ENCODE data around the gene SLC7A7. TPM values are rescaled to one million over a fixed set of nuclear protein-coding genes. Genes with fewer than 3 reads are reported as not detected.

SLC7A7 gene
- total and polyA plus RNA-seq, 4 donors: 2.8 to 14.3 (median 8.8) TPM

GRCh38 chr14:22852940-22853767 is 37.9 kb upstream of the SLC7A7 start:
- H3K27ac ChIP-seq (ENCODE audit: low read depth in 1 of 2, low read length in 2 of 2): peak overlapping the region; percentile 52
- H3K27me3 ChIP-seq (ENCODE audit: control insufficient read depth in 4 of 4, insufficient read depth in 4 of 4, low read length in 3 of 4): no peaks in the 10 kb centered on the region
- 1% methylated on average over 20 of the region's 20 CpGs for WGBS
- DNase-seq (ENCODE audit: low spot score): peak; percentile 97
- peak; percentile 50 for TF ChIP-seq MAX (IDR thresholded peaks at IDR 0.05)
- TF ChIP-seq HNF4G (IDR thresholded peaks at IDR 0.05): peak; percentile 75
- no peak for TF ChIP-seq TAF1 (conservative IDR thresholded peaks at IDR 0.05)
- TF ChIP-seq, protein P1, sequence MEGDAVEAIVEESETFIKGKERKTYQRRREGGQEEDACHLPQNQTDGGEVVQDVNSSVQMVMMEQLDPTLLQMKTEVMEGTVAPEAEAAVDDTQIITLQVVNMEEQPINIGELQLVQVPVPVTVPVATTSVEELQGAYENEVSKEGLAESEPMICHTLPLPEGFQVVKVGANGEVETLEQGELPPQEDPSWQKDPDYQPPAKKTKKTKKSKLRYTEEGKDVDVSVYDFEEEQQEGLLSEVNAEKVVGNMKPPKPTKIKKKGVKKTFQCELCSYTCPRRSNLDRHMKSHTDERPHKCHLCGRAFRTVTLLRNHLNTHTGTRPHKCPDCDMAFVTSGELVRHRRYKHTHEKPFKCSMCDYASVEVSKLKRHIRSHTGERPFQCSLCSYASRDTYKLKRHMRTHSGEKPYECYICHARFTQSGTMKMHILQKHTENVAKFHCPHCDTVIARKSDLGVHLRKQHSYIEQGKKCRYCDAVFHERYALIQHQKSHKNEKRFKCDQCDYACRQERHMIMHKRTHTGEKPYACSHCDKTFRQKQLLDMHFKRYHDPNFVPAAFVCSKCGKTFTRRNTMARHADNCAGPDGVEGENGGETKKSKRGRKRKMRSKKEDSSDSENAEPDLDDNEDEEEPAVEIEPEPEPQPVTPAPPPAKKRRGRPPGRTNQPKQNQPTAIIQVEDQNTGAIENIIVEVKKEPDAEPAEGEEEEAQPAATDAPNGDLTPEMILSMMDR (IDR thresholded peaks at IDR 0.05; ENCODE audit: low read depth, low read length, missing input control): peak; percentile 93
- TF ChIP-seq EGR1 (IDR thresholded peaks at IDR 0.05; ENCODE audit: low read depth in 2 of 2): peak in 1 of 2 donors; percentile 20
- TF ChIP-seq RXRA (IDR thresholded peaks at IDR 0.05): peak; percentile 34 to 38
- TF ChIP-seq SP1 (IDR thresholded peaks at IDR 0.05): peak; percentile 76
- peak; percentile 3 for TF ChIP-seq FOXA2 (IDR thresholded peaks at IDR 0.05)
- TF ChIP-seq REST (IDR thresholded peaks at IDR 0.05): no peak
- TF ChIP-seq YY1 (IDR thresholded peaks at IDR 0.05): peak; percentile 70
- peak in 1 of 2 donors; percentile 5 for TF ChIP-seq GABPA (IDR thresholded peaks at IDR 0.05 in 1 of 2, conservative IDR thresholded peaks at IDR 0.05 in 1 of 2)
- no peak for TF ChIP-seq FOXA1 (IDR thresholded peaks at IDR 0.05)
- TF ChIP-seq RAD21 (IDR thresholded peaks at IDR 0.05): peak; percentile 95 to 97
- TF ChIP-seq HNF4A (conservative IDR thresholded peaks at IDR 0.05): peak; percentile 79 to 82
- peak overlapping the region; percentile 30 to 56 (median 47) for H3K4me3 ChIP-seq (ENCODE audit: low read depth in 1 of 3, low read length in 3 of 3)
- peak overlapping the region; percentile 46 to 66 for H3K9ac ChIP-seq (ENCODE audit: low read depth in 1 of 2, low read length in 2 of 2)
- no peaks in the 10 kb centered on the region for H3K9me3 ChIP-seq (ENCODE audit: control insufficient read depth in 4 of 4, low read length in 3 of 4)
- peaks cover 0 to 12% (median 7%) of the 10 kb centered on the region in 4 donors for H3K4me1 ChIP-seq (ENCODE audit: control insufficient read depth in 4 of 4, insufficient read depth in 4 of 4, low read length in 3 of 4)
- no peaks in the 10 kb centered on the region for H3K36me3 ChIP-seq (ENCODE audit: control insufficient read depth in 4 of 4, insufficient read depth in 3 of 4, low read depth in 1 of 4, low read length in 3 of 4)

GRCh38 chr14:22852599-22852939 is 37.3 kb upstream of the SLC7A7 start:
- TF ChIP-seq HNF4A (conservative IDR thresholded peaks at IDR 0.05): no peak
- no peak for TF ChIP-seq FOXA1 (IDR thresholded peaks at IDR 0.05)
- TF ChIP-seq GABPA (IDR thresholded peaks at IDR 0.05 in 1 of 2, conservative IDR thresholded peaks at IDR 0.05 in 1 of 2): peak in 1 of 2 donors; percentile 17
- TF ChIP-seq RAD21 (IDR thresholded peaks at IDR 0.05): no peak
- TF ChIP-seq, protein P2, sequence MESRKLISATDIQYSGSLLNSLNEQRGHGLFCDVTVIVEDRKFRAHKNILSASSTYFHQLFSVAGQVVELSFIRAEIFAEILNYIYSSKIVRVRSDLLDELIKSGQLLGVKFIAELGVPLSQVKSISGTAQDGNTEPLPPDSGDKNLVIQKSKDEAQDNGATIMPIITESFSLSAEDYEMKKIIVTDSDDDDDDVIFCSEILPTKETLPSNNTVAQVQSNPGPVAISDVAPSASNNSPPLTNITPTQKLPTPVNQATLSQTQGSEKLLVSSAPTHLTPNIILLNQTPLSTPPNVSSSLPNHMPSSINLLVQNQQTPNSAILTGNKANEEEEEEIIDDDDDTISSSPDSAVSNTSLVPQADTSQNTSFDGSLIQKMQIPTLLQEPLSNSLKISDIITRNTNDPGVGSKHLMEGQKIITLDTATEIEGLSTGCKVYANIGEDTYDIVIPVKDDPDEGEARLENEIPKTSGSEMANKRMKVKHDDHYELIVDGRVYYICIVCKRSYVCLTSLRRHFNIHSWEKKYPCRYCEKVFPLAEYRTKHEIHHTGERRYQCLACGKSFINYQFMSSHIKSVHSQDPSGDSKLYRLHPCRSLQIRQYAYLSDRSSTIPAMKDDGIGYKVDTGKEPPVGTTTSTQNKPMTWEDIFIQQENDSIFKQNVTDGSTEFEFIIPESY (IDR thresholded peaks at IDR 0.05): no peak
- no peak for TF ChIP-seq RXRA (IDR thresholded peaks at IDR 0.05)
- TF ChIP-seq YY1 (IDR thresholded peaks at IDR 0.05): no peak
- TF ChIP-seq JUND (IDR thresholded peaks at IDR 0.05): no peak
- no peak for TF ChIP-seq MAX (IDR thresholded peaks at IDR 0.05)
- TF ChIP-seq HNF4G (IDR thresholded peaks at IDR 0.05): no peak
- peak; percentile 20 for TF ChIP-seq FOXA2 (IDR thresholded peaks at IDR 0.05)
- TF ChIP-seq, protein P3, sequence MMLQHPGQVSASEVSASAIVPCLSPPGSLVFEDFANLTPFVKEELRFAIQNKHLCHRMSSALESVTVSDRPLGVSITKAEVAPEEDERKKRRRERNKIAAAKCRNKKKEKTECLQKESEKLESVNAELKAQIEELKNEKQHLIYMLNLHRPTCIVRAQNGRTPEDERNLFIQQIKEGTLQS (IDR thresholded peaks at IDR 0.05): no peak
- TF ChIP-seq TAF1 (conservative IDR thresholded peaks at IDR 0.05): no peak
- TF ChIP-seq REST (IDR thresholded peaks at IDR 0.05): no peak
- TF ChIP-seq NR2F2 (IDR thresholded peaks at IDR 0.05): no peak
- Histone ChIP-seq H3K4me1 (ENCODE audit: control insufficient read depth in 4 of 4, insufficient read depth in 4 of 4, low read length in 3 of 4) (peaks cover 0 to 12% (median 8%) of the 10 kb centered on the region in 4 donors), H3K27ac (ENCODE audit: low read depth in 1 of 2, low read length in 2 of 2) (peak overlapping the region; percentile 52), H3K9ac (ENCODE audit: low read depth in 1 of 2, low read length in 2 of 2) (no peak overlapping the region), H3K36me3 (ENCODE audit: control insufficient read depth in 4 of 4, insufficient read depth in 3 of 4, low read depth in 1 of 4, low read length in 3 of 4) (no peaks in the 10 kb centered on the region), H3K9me3 (ENCODE audit: control insufficient read depth in 4 of 4, low read length in 3 of 4) (no peaks in the 10 kb centered on the region), H3K27me3 (ENCODE audit: control insufficient read depth in 4 of 4, insufficient read depth in 4 of 4, low read length in 3 of 4) (no peaks in the 10 kb centered on the region), H3K4me3 (ENCODE audit: low read depth in 1 of 3, low read length in 3 of 3) (no peak overlapping the region)
- no peak for DNase-seq (ENCODE audit: low spot score)
- WGBS: 55% methylated on average over 2 of the region's 2 CpGs

All from liver (tissue), 9 donors.